ENCODE data around the gene DSCAML1.

- TF ChIP-seq TAF1 (IDR thresholded peaks at IDR 0.05; ENCODE audit: low read depth, low read length): no peak
- TF ChIP-seq POLR2A (IDR thresholded peaks at IDR 0.05; ENCODE audit: low read depth, low read length): no peak
Observed at GRCh38 chr11:117825538-117826189, 28.6 kb upstream of the DSCAML1 start.

Data from GM12891 (cell line).